ENCODE measurements around the gene ATF4. TPM values are rescaled to one million over a fixed set of nuclear protein-coding genes. Genes with fewer than 3 reads are reported as not detected.

The ATF4 gene
- total and polyA plus RNA-seq, 2 of the 13 experiments (the other 11 are each of a cell fraction or from before 2014, with no cell fraction given), result 486 to 1,297 TPM

DNA sequence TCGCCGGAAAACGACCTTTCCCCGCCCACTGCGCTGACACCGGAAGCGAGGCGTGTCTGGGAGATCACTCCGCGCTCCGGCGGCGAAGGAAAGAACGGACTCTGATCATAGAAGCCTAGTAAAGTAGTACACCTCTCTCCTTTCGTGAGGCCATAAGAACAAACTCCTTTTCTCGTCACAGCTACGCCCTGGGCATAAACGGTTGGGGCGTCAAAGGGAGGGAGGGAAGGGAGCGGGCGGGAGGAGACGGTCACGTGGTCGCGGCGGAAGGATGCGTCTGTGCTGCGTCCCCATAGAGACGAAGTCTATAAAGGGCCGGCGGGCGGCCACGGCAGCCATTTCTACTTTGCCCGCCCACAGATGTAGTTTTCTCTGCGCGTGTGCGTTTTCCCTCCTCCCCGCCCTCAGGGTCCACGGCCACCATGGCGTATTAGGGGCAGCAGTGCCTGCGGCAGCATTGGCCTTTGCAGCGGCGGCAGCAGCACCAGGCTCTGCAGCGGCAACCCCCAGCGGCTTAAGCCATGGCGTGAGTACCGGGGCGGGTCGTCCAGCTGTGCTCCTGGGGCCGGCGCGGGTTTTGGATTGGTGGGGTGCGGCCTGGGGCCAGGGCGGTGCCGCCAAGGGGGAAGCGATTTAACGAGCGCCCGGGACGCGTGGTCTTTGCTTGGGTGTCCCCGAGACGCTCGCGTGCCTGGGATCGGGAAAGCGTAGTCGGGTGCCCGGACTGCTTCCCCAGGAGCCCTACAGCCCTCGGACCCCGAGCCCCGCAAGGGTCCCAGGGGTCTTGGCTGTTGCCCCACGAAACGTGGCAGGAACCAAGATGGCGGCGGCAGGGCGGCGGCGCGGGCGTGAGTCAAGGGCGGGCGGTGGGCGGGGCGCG, at the start of gene ATF4 (continued):
- TF ChIP-seq ZC3H13 (CRISPR knock-in tag; IDR thresholded peaks at IDR 0.05) (peak; percentile 93), ZNF619 (CRISPR knock-in tag; IDR thresholded peaks at IDR 0.05) (0 out of 2 replicates have a peak, but pooled peaks have one; percentile 34), CEBPG (CRISPR knock-in tag; IDR thresholded peaks at IDR 0.05) (no peak), ZNF543 (CRISPR knock-in tag; IDR thresholded peaks at IDR 0.05) (peak; percentile 74; the same call in 1 of the 2 replicates), ZNF431 (CRISPR knock-in tag; IDR thresholded peaks at IDR 0.05; ENCODE audit: borderline replicate concordance, low read depth) (peak; percentile 43; the same call in 1 of the 2 replicates), ZSCAN22 (CRISPR knock-in tag; IDR thresholded peaks at IDR 0.05) (0 out of 2 replicates have a peak, but pooled peaks have one; percentile 28), PHB2 (IDR thresholded peaks at IDR 0.05; ENCODE audit: partially characterized antibody) (no peak), ZNF724P (CRISPR knock-in tag; IDR thresholded peaks at IDR 0.05; ENCODE audit: borderline replicate concordance) (no peak; the same call in 1 of the 2 replicates), THAP11 (CRISPR knock-in tag; IDR thresholded peaks at IDR 0.05) (peak; percentile 88), JDP2 (CRISPR knock-in tag; IDR thresholded peaks at IDR 0.05; ENCODE audit: borderline replicate concordance) (peak; percentile 38; the same call in 1 of the 2 replicates), ZNF720 (CRISPR knock-in tag; IDR thresholded peaks at IDR 0.05) (no peak), ZMYM2 (CRISPR knock-in tag; IDR thresholded peaks at IDR 0.05) (no peak; the same call in 1 of the 2 replicates), RXRA (CRISPR knock-in tag; IDR thresholded peaks at IDR 0.05) (peak; percentile 64; the same call in 1 of the 2 replicates), MAF1 (CRISPR knock-in tag; IDR thresholded peaks at IDR 0.05; ENCODE audit: borderline replicate concordance) (no peak), SOX6 (IDR thresholded peaks at IDR 0.05) (no peak), SOX6 (CRISPR knock-in tag; IDR thresholded peaks at IDR 0.05) (peak; percentile 23; the same call in 1 of the 2 replicates), ZNF773 (CRISPR knock-in tag; IDR thresholded peaks at IDR 0.05; ENCODE audit: borderline replicate concordance) (peak; percentile 66; the same call in 1 of the 2 replicates), ZFP82 (CRISPR knock-in tag; IDR thresholded peaks at IDR 0.05; ENCODE audit: borderline replicate concordance) (no peak; the same call in 1 of the 2 replicates), ZNF225 (CRISPR knock-in tag; IDR thresholded peaks at IDR 0.05) (peak; percentile 93), XBP1 (CRISPR knock-in tag; IDR thresholded peaks at IDR 0.05) (no peak), HNRNPL (IDR thresholded peaks at IDR 0.05; ENCODE audit: low read depth, low read length) (peak; percentile 84), ZNF674 (CRISPR knock-in tag; IDR thresholded peaks at IDR 0.05; ENCODE audit: low read depth) (no peak; the same call in 1 of the 2 replicates), JUND (CRISPR knock-in tag; IDR thresholded peaks at IDR 0.05) (no peak), ZNF292 (CRISPR knock-in tag; IDR thresholded peaks at IDR 0.05; ENCODE audit: borderline replicate concordance, low read depth) (no peak), KLF16 (CRISPR knock-in tag; IDR thresholded peaks at IDR 0.05) (peak in 1 of 2 experiments; percentile 87; a peak in 2 of 4 replicates), RAD21 (CRISPR knock-in tag; IDR thresholded peaks at IDR 0.05) (no peak), TGIF2 (CRISPR knock-in tag; IDR thresholded peaks at IDR 0.05) (no peak; the same call in none of the 2 replicates)
- TF ChIP-seq, protein P1, sequence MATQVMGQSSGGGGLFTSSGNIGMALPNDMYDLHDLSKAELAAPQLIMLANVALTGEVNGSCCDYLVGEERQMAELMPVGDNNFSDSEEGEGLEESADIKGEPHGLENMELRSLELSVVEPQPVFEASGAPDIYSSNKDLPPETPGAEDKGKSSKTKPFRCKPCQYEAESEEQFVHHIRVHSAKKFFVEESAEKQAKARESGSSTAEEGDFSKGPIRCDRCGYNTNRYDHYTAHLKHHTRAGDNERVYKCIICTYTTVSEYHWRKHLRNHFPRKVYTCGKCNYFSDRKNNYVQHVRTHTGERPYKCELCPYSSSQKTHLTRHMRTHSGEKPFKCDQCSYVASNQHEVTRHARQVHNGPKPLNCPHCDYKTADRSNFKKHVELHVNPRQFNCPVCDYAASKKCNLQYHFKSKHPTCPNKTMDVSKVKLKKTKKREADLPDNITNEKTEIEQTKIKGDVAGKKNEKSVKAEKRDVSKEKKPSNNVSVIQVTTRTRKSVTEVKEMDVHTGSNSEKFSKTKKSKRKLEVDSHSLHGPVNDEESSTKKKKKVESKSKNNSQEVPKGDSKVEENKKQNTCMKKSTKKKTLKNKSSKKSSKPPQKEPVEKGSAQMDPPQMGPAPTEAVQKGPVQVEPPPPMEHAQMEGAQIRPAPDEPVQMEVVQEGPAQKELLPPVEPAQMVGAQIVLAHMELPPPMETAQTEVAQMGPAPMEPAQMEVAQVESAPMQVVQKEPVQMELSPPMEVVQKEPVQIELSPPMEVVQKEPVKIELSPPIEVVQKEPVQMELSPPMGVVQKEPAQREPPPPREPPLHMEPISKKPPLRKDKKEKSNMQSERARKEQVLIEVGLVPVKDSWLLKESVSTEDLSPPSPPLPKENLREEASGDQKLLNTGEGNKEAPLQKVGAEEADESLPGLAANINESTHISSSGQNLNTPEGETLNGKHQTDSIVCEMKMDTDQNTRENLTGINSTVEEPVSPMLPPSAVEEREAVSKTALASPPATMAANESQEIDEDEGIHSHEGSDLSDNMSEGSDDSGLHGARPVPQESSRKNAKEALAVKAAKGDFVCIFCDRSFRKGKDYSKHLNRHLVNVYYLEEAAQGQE (IDR thresholded peaks at IDR 0.05; ENCODE audit: borderline replicate concordance in 1 of 2, low read depth in 1 of 2, low read length in 2 of 2), result peak in 1 of 2 experiments; percentile 74; a peak in 1 of 4 replicates

Data from HepG2 (cell line).